A549 (cell line): ENCODE measurements around the gene SLC9A9. TPM values are rescaled to one million over a fixed set of nuclear protein-coding genes. Genes with fewer than 3 reads are reported as not detected.

Experiments used
- ATAC-seq, 2 experiments: fragments of 200-7000 bp in 1 of 2; fragments of >200 bp in 1 of 2; cut with Nextera tagmentation in 1 of 2; cut with Tn5 transposase in 1 of 2; 3 replicates each; pipeline versions ENCODE4 v1.8.0 to v1.9.1; 2018 to 2020; ENCODE audit warnings: mild to moderate bottlenecking in 1 of 2, moderate library complexity in 1 of 2
- CTCF ChIA-PET: fragments of 300-600 bp; sonication (Branson Sonifier 250); formaldehyde crosslinking; extraction: SDS; loops from one replicate; lab custom pipeline; 2021; ENCODE audit warnings: antibody characterized with exemption, inconsistent platforms; lab: Yijun Ruan, JAX
- POLR2A ChIA-PET: fragments of 350-600 bp; formaldehyde crosslinking; extraction: SDS; loops from one replicate; lab custom pipeline; 2021; ENCODE audit warnings: antibody characterized with exemption, inconsistent platforms; lab: Yijun Ruan, JAX
- DNase-seq, 2 experiments: peaks; one replicate each; pipeline versions ENCODE4 v3.0.0 to v3.0.0-alpha.2; 2011 to 2016; ENCODE audit warnings: low read depth in 1 of 2, low spot score in 1 of 2
- FAIRE-seq: peaks from 2 replicates; lab custom pipeline; 2011; peaks lifted over from hg19 to GRCh38; lab: Jason Lieb, UNC
- H3K27ac ChIP-seq, 2 experiments: fragments of >200 bp; sonication (Bioruptor Twin); formaldehyde crosslinking; 3 replicates each; pipeline ENCODE4 v1.5.1; 2016 to 2017
- H3K4me1 ChIP-seq: fragments of >200 bp; sonication (Bioruptor Twin); formaldehyde crosslinking; 3 replicates; pipeline ENCODE4 v1.6.1; 2016
- H3K4me2 ChIP-seq: fragments of >200 bp; sonication (Bioruptor Twin); formaldehyde crosslinking; 3 replicates; pipeline ENCODE4 v1.6.1; 2016
- H3K4me3 ChIP-seq: fragments of >200 bp; sonication (Bioruptor Twin); formaldehyde crosslinking; 3 replicates; pipeline ENCODE4 v1.5.1; 2016
- H3K9me3 ChIP-seq: fragments of >200 bp; sonication (Bioruptor Twin); formaldehyde crosslinking; 3 replicates; pipeline ENCODE4 v1.6.1; 2016
- BHLHE40 ChIP-seq: IDR thresholded peaks from 2 replicates; pipeline ENCODE4 v1.6.1; 2012; ENCODE audit warnings: low read depth, low read length, inconsistent platforms
- CBX8 ChIP-seq: fragments of 200-600 bp; sonication (generic); IDR thresholded peaks from 2 replicates; pipeline ENCODE4 v1.6.1; 2016
- CHD2 ChIP-seq: fragments of 150-350 bp; IDR thresholded peaks from 2 replicates; pipeline ENCODE4 v1.6.1; 2014; ENCODE audit warnings: low read length; ENCODE audit not compliant: partially characterized antibody
- EHF ChIP-seq: fragments of 250-450 bp; sonication (Bioruptor Pico); IDR thresholded peaks from 2 replicates; pipeline ENCODE4 v1.5.0; 2020; ENCODE audit warnings: mild to moderate bottlenecking
- EP300 ChIP-seq, 2 experiments: fragments of >200 bp; sonication (Bioruptor Twin); formaldehyde crosslinking; IDR thresholded peaks; 2 replicates in 1 of 2; 3 replicates in 1 of 2; pipeline ENCODE4 v1.6.1; 2016 to 2017
- FOSL2 ChIP-seq, 2 experiments: fragments of 450-650 bp in 1 of 2; fragments of >200 bp in 1 of 2; sonication (Bioruptor Twin) in 1 of 2; formaldehyde crosslinking; IDR thresholded peaks; 2 replicates each; pipeline versions ENCODE4 v1.5.0 to v1.6.1; 2016 to 2020; ENCODE audit warnings: mild to moderate bottlenecking in 1 of 2, moderate library complexity in 1 of 2
- FOXS1 ChIP-seq: fragments of 250-450 bp; sonication (Bioruptor Pico); IDR thresholded peaks from 2 replicates; pipeline ENCODE4 v1.5.0; 2020; ENCODE audit warnings: mild to moderate bottlenecking, moderate library complexity
- HMGXB4 ChIP-seq: fragments of 250-450 bp; sonication (Bioruptor Pico); IDR thresholded peaks from 2 replicates; pipeline ENCODE4 v1.5.0; 2021; ENCODE audit warnings: mild to moderate bottlenecking, moderate library complexity, borderline replicate concordance
- HOXB5 ChIP-seq: fragments of 250-450 bp; sonication (Bioruptor Pico); IDR thresholded peaks from 2 replicates; pipeline ENCODE4 v1.5.0; 2020; ENCODE audit warnings: mild to moderate bottlenecking, moderate library complexity
- JUN ChIP-seq, 2 experiments: fragments of >200 bp; sonication (Bioruptor Twin); formaldehyde crosslinking; IDR thresholded peaks; 2 replicates in 1 of 2; 3 replicates in 1 of 2; pipeline ENCODE4 v1.6.1; 2016 to 2017
- KDM1A ChIP-seq: fragments of 200-600 bp; sonication (generic); IDR thresholded peaks from 2 replicates; pipeline ENCODE4 v1.6.1; 2016; ENCODE audit warnings: low read depth, mild to moderate bottlenecking
- KDM5A ChIP-seq: fragments of 200-600 bp; sonication (generic); IDR thresholded peaks from 2 replicates; pipeline ENCODE4 v1.6.1; 2016; ENCODE audit warnings: antibody characterized with exemption, mild to moderate bottlenecking
- PHF8 ChIP-seq: fragments of 200-600 bp; sonication (generic); IDR thresholded peaks from 2 replicates; pipeline ENCODE4 v1.6.1; 2016; ENCODE audit warnings: low read depth, mild to moderate bottlenecking, antibody characterized with exemption, moderate library complexity, borderline replicate concordance
- RCOR1 ChIP-seq: fragments of 150-350 bp; IDR thresholded peaks from 2 replicates; pipeline ENCODE4 v1.6.1; 2014; ENCODE audit warnings: antibody characterized with exemption, low read length, low read depth
- RFX5 ChIP-seq: fragments of 450-650 bp; IDR thresholded peaks from 2 replicates; pipeline ENCODE4 v1.7.1; 2014; ENCODE audit warnings: antibody characterized with exemption, mild to moderate bottlenecking, moderate library complexity
- RNF2 ChIP-seq: fragments of 200-600 bp; sonication (generic); IDR thresholded peaks from 2 replicates; pipeline ENCODE4 v1.6.1; 2016; ENCODE audit warnings: low read depth, mild to moderate bottlenecking, antibody characterized with exemption, moderate library complexity, borderline replicate concordance
- SMC3 ChIP-seq: fragments of >200 bp; sonication (Bioruptor Twin); formaldehyde crosslinking; IDR thresholded peaks from 3 replicates; pipeline ENCODE4 v1.6.1; 2018; ENCODE audit warnings: inconsistent platforms
- TP53 ChIP-seq: fragments of 250-450 bp; sonication (Bioruptor Pico); IDR thresholded peaks from 2 replicates; pipeline ENCODE4 v1.5.0; 2021; ENCODE audit warnings: mild to moderate bottlenecking, moderate library complexity
- ZFP36 ChIP-seq: fragments of 450-650 bp; IDR thresholded peaks from 2 replicates; pipeline ENCODE4 v1.6.1; 2014; ENCODE audit warnings: borderline replicate concordance; ENCODE audit not compliant: partially characterized antibody
- WGBS: methylation state at CpG from one replicate; pipeline ENCODE4 v1.1.6; 2017; ENCODE audit errors: missing lambda C conversion rate; 5-methylcytosine and 5-hydroxymethylcytosine counted together
- polyA plus RNA-seq, 4 experiments: library from polyadenylated mRNA; depleted of rRNA in 3 of 4; stranded (reverse); fragments of >200 nt; fragmentation: RNase III in 1 of 4; extraction: RNeasy Plus Mini Kit Qiagen cat#74134 plus additional on column Dnase treatment in 1 of 4; gene quantifications; 2 replicates in 3 of 4; 3 replicates in 1 of 4; pipeline ENCODE4 v1.2.3, GENCODE V29; 2011 to 2017
- TF ChIP-seq, protein P1 (sequence below): fragments of 250-450 bp; sonication (Bioruptor Pico); IDR thresholded peaks from 2 replicates; pipeline ENCODE4 v1.5.0; 2020; ENCODE audit warnings: low read depth, mild to moderate bottlenecking, moderate library complexity
- TF ChIP-seq, protein P2 (sequence below): fragments of >200 bp; sonication (Bioruptor Twin); formaldehyde crosslinking; IDR thresholded peaks from 3 replicates; pipeline ENCODE4 v1.5.1; 2016
- TF ChIP-seq, protein P3 (sequence below): fragments of >200 bp; sonication (Bioruptor Twin); formaldehyde crosslinking; IDR thresholded peaks from 2 replicates; pipeline ENCODE4 v1.6.1; 2016

The SLC9A9 gene
- polyA plus RNA-seq, 2 of the 4 experiments (the other 2 are of a cell fraction) = 0.10 to 0.32 TPM

GRCh38 chr3:143835312-143835711 lies 13.0 kb downstream of the SLC9A9 start:
- Histone ChIP-seq H3K4me3 (no peak overlapping the region), H3K4me2 (no peak overlapping the region), H3K4me1 (no peaks in the 10 kb centered on the region), H3K9me3 (no peaks in the 10 kb centered on the region), H3K27ac (no peak overlapping the region)
- ChIA-PET POLR2A (no interaction called here), CTCF (no interaction called here)
- ATAC-seq (no peak), FAIRE-seq (no peak), DNase-seq (no peak)
- WGBS = 49% methylated on average over 2 of the region's 2 CpGs
- TF ChIP-seq HMGXB4 (CRISPR knock-in tag) (no peak), TP53 (CRISPR knock-in tag) (no peak), EP300 (IDR thresholded peaks at IDR 0.05) (no peak), ZFP36 (no peak), JUN (IDR thresholded peaks at IDR 0.05) (no peak), RCOR1 (no peak), SMC3 (no peak), CBX8 (no peak), PHF8 (no peak), KDM5A (no peak), BHLHE40 (no peak), FOXS1 (CRISPR knock-in tag) (no peak)
- TF ChIP-seq, protein P1, sequence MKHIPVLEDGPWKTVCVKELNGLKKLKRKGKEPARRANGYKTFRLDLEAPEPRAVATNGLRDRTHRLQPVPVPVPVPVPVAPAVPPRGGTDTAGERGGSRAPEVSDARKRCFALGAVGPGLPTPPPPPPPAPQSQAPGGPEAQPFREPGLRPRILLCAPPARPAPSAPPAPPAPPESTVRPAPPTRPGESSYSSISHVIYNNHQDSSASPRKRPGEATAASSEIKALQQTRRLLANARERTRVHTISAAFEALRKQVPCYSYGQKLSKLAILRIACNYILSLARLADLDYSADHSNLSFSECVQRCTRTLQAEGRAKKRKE = no peak
- TF ChIP-seq, protein P2, sequence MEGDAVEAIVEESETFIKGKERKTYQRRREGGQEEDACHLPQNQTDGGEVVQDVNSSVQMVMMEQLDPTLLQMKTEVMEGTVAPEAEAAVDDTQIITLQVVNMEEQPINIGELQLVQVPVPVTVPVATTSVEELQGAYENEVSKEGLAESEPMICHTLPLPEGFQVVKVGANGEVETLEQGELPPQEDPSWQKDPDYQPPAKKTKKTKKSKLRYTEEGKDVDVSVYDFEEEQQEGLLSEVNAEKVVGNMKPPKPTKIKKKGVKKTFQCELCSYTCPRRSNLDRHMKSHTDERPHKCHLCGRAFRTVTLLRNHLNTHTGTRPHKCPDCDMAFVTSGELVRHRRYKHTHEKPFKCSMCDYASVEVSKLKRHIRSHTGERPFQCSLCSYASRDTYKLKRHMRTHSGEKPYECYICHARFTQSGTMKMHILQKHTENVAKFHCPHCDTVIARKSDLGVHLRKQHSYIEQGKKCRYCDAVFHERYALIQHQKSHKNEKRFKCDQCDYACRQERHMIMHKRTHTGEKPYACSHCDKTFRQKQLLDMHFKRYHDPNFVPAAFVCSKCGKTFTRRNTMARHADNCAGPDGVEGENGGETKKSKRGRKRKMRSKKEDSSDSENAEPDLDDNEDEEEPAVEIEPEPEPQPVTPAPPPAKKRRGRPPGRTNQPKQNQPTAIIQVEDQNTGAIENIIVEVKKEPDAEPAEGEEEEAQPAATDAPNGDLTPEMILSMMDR = no peak

DNA sequence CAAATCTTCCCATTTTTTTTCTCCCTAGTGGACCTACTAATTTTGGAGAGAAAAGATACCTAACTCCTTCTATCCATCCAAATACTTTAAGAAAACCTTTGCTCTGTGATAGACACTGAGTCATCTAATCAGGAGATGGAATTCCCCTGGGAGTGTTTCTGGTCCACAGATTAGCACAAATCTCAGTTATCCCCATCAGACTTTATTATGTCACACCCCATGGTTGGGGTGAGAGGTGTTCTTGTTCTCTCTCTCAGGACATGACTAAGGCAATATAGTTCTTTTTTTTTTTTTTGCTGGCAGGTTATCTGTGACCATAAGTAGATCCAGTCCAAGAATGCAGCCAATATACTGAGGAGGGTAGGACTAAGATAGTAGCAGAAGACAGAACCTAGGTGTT lies 15.8 kb downstream of the SLC9A9 start:
- no peak overlapping the region for H3K27ac ChIP-seq
- POLR2A ChIA-PET = no interaction called here

More for the DNA sequence above, 15.8 kb downstream of the SLC9A9 start:
- ATAC-seq = no peak
- FAIRE-seq = no peak
- no peaks in the 10 kb centered on the region for H3K4me1 ChIP-seq
- DNase-seq = no peak
- H3K4me2 ChIP-seq = no peak overlapping the region
- CTCF ChIA-PET = no interaction called here
- no peaks in the 10 kb centered on the region for H3K9me3 ChIP-seq
- TF ChIP-seq FOSL2 (IDR thresholded peaks at IDR 0.05) = no peak
- no peak for TF ChIP-seq FOSL2 (CRISPR knock-in tag; IDR thresholded peaks at IDR 0.05)
- no peak for TF ChIP-seq CHD2
- no peak for TF ChIP-seq EHF
- TF ChIP-seq, protein P3, sequence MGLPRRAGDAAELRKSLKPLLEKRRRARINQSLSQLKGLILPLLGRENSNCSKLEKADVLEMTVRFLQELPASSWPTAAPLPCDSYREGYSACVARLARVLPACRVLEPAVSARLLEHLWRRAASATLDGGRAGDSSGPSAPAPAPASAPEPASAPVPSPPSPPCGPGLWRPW = no peak
- TF ChIP-seq TP53 (CRISPR knock-in tag) = no peak
- no peak for TF ChIP-seq RNF2
- TF ChIP-seq PHF8 = no peak
- TF ChIP-seq RFX5 = no peak
- TF ChIP-seq, protein P1 = no peak
- TF ChIP-seq HOXB5 (CRISPR knock-in tag) = no peak
- TF ChIP-seq KDM1A = no peak
- TF ChIP-seq, all 56 proteins: peak for 0
- H3K4me3 ChIP-seq = no peak overlapping the region
